A549 (cell line): ENCODE data around the gene SOX2. TPM values are rescaled to one million over a fixed set of nuclear protein-coding genes. Genes with fewer than 3 reads are reported as not detected.
A peak's percentile ranks its signal among the peaks of the same experiment; 100 is the strongest.

Source experiments
- ATAC-seq, 2 experiments: fragments of 200-7000 bp in 1 of 2; fragments of >200 bp in 1 of 2; cut with Nextera tagmentation in 1 of 2; cut with Tn5 transposase in 1 of 2; 3 replicates each; pipeline versions ENCODE4 v1.8.0 to v1.9.1; 2018 to 2020; ENCODE audit warnings: mild to moderate bottlenecking in 1 of 2, moderate library complexity in 1 of 2
- CTCF ChIA-PET: fragments of 300-600 bp; sonication (Branson Sonifier 250); formaldehyde crosslinking; extraction: SDS; loops from one replicate; lab custom pipeline; 2021; ENCODE audit warnings: antibody characterized with exemption, inconsistent platforms; lab: Yijun Ruan, JAX
- POLR2A ChIA-PET: fragments of 350-600 bp; formaldehyde crosslinking; extraction: SDS; loops from one replicate; lab custom pipeline; 2021; ENCODE audit warnings: antibody characterized with exemption, inconsistent platforms; lab: Yijun Ruan, JAX
- DNase-seq, 2 experiments: peaks; one replicate each; pipeline versions ENCODE4 v3.0.0 to v3.0.0-alpha.2; 2011 to 2016; ENCODE audit warnings: low read depth in 1 of 2, low spot score in 1 of 2
- FAIRE-seq: peaks from 2 replicates; lab custom pipeline; 2011; peaks lifted over from hg19 to GRCh38; lab: Jason Lieb, UNC
- H3K27ac ChIP-seq, 2 experiments: fragments of >200 bp; sonication (Bioruptor Twin); formaldehyde crosslinking; 3 replicates each; pipeline ENCODE4 v1.5.1; 2016 to 2017
- H3K4me1 ChIP-seq: fragments of >200 bp; sonication (Bioruptor Twin); formaldehyde crosslinking; 3 replicates; pipeline ENCODE4 v1.6.1; 2016
- H3K4me2 ChIP-seq: fragments of >200 bp; sonication (Bioruptor Twin); formaldehyde crosslinking; 3 replicates; pipeline ENCODE4 v1.6.1; 2016
- H3K4me3 ChIP-seq: fragments of >200 bp; sonication (Bioruptor Twin); formaldehyde crosslinking; 3 replicates; pipeline ENCODE4 v1.5.1; 2016
- H3K9me3 ChIP-seq: fragments of >200 bp; sonication (Bioruptor Twin); formaldehyde crosslinking; 3 replicates; pipeline ENCODE4 v1.6.1; 2016
- CHD2 ChIP-seq: fragments of 150-350 bp; IDR thresholded peaks from 2 replicates; pipeline ENCODE4 v1.6.1; 2014; ENCODE audit warnings: low read length; ENCODE audit not compliant: partially characterized antibody
- EHF ChIP-seq: fragments of 250-450 bp; sonication (Bioruptor Pico); IDR thresholded peaks from 2 replicates; pipeline ENCODE4 v1.5.0; 2020; ENCODE audit warnings: mild to moderate bottlenecking
- HDAC2 ChIP-seq: fragments of 200-600 bp; sonication (generic); IDR thresholded peaks from 2 replicates; pipeline ENCODE4 v1.6.1; 2016
- HOXA7 ChIP-seq: fragments of 250-450 bp; sonication (Bioruptor Pico); IDR thresholded peaks from 2 replicates; pipeline ENCODE4 v1.5.0; 2020; ENCODE audit warnings: mild to moderate bottlenecking, moderate library complexity
- HOXB13 ChIP-seq: fragments of 250-450 bp; sonication (Bioruptor Pico); IDR thresholded peaks from 2 replicates; pipeline ENCODE4 v1.5.0; 2020; ENCODE audit warnings: low read depth, mild to moderate bottlenecking, moderate library complexity
- HOXB5 ChIP-seq: fragments of 250-450 bp; sonication (Bioruptor Pico); IDR thresholded peaks from 2 replicates; pipeline ENCODE4 v1.5.0; 2020; ENCODE audit warnings: mild to moderate bottlenecking, moderate library complexity
- KDM5A ChIP-seq: fragments of 200-600 bp; sonication (generic); IDR thresholded peaks from 2 replicates; pipeline ENCODE4 v1.6.1; 2016; ENCODE audit warnings: antibody characterized with exemption, mild to moderate bottlenecking
- NR3C1 ChIP-seq: fragments of >200 bp; sonication (Bioruptor Twin); formaldehyde crosslinking; IDR thresholded peaks from 3 replicates; pipeline ENCODE4 v1.6.1; 2017
- POLR2AphosphoS2 ChIP-seq: conservative IDR thresholded peaks from 2 replicates; pipeline ENCODE4 v1.6.1; 2012; ENCODE audit warnings: low read length, improper control_type of control experiment, inconsistent platforms
- RAD21 ChIP-seq, 2 experiments: fragments of >200 bp in 1 of 2; sonication (Bioruptor Twin) in 1 of 2; formaldehyde crosslinking in 1 of 2; IDR thresholded peaks in 1 of 2; conservative IDR thresholded peaks in 1 of 2; 2 replicates in 1 of 2; 3 replicates in 1 of 2; pipeline ENCODE4 v1.6.1; 2012 to 2018; ENCODE audit warnings: inconsistent platforms in 1 of 2
- SREBF2 ChIP-seq: fragments of 450-650 bp; IDR thresholded peaks from 2 replicates; pipeline ENCODE4 v1.6.1; 2014; ENCODE audit warnings: mild to moderate bottlenecking, moderate library complexity
- TFCP2L1 ChIP-seq: fragments of 250-450 bp; sonication (Bioruptor Pico); IDR thresholded peaks from 2 replicates; pipeline ENCODE4 v1.5.0; 2021; ENCODE audit warnings: mild to moderate bottlenecking
- TP53 ChIP-seq: fragments of 250-450 bp; sonication (Bioruptor Pico); IDR thresholded peaks from 2 replicates; pipeline ENCODE4 v1.5.0; 2021; ENCODE audit warnings: mild to moderate bottlenecking, moderate library complexity
- WGBS: methylation state at CpG from one replicate; pipeline ENCODE4 v1.1.6; 2017; ENCODE audit errors: missing lambda C conversion rate; 5-methylcytosine and 5-hydroxymethylcytosine counted together
- polyA plus RNA-seq, 4 experiments: library from polyadenylated mRNA; depleted of rRNA in 3 of 4; stranded (reverse); fragments of >200 nt; fragmentation: RNase III in 1 of 4; extraction: RNeasy Plus Mini Kit Qiagen cat#74134 plus additional on column Dnase treatment in 1 of 4; gene quantifications; 2 replicates in 3 of 4; 3 replicates in 1 of 4; pipeline ENCODE4 v1.2.3, GENCODE V29; 2011 to 2017
- TF ChIP-seq, protein P1 (sequence below): fragments of >200 bp; sonication (Bioruptor Twin); formaldehyde crosslinking; IDR thresholded peaks from 3 replicates; pipeline ENCODE4 v1.6.1; 2016
- TF ChIP-seq, protein P2 (sequence below): IDR thresholded peaks from 2 replicates; pipeline ENCODE4 v1.6.1; 2012; ENCODE audit warnings: low read depth, borderline replicate concordance
- TF ChIP-seq, protein P3 (sequence below): fragments of 250-450 bp; sonication (Bioruptor Pico); IDR thresholded peaks from 2 replicates; pipeline ENCODE4 v1.5.0; 2021; ENCODE audit warnings: mild to moderate bottlenecking, moderate library complexity, borderline replicate concordance

Gene SOX2
- polyA plus RNA-seq, 2 of the 4 experiments (the other 2 are of a cell fraction), result 2.2 to 3.4 TPM

- H3K4me3 ChIP-seq, result peak overlapping the region; percentile 53; the same call in 2 of the 3 replicates
- H3K27ac ChIP-seq, result peak overlapping the region in 1 of 2 experiments; percentile 66; a peak in 3 of 6 replicates
- peak overlapping the region; percentile 92 for H3K4me2 ChIP-seq
- ATAC-seq (peak; percentile 10 to 19; a peak in 3 of 6 replicates), DNase-seq (peak in 1 of 2 experiments; percentile 30), FAIRE-seq (no peak)
- ChIA-PET CTCF (interaction anchor here (1.0 kb wide), 3 partner anchors 9 to 549 kb away, joined by 3 to 7 read pairs (median 3); no protein-coding TSS in a partner anchor), POLR2A (no interaction called here)
- WGBS, result 85% methylated on average over 23 of the region's 37 CpGs
- H3K4me1 ChIP-seq, result peaks cover 9% of the 10 kb centered on the region; the same call in 1 of the 3 replicates
- TF ChIP-seq SREBF2, result no peak
- no peak for TF ChIP-seq EHF (CRISPR knock-in tag)
- TF ChIP-seq, protein P1, sequence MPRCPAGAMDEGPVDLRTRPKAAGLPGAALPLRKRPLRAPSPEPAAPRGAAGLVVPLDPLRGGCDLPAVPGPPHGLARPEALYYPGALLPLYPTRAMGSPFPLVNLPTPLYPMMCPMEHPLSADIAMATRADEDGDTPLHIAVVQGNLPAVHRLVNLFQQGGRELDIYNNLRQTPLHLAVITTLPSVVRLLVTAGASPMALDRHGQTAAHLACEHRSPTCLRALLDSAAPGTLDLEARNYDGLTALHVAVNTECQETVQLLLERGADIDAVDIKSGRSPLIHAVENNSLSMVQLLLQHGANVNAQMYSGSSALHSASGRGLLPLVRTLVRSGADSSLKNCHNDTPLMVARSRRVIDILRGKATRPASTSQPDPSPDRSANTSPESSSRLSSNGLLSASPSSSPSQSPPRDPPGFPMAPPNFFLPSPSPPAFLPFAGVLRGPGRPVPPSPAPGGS, result no peak
- no peak for TF ChIP-seq RAD21 (conservative IDR thresholded peaks at IDR 0.05 in 1 of 2, IDR thresholded peaks at IDR 0.05 in 1 of 2)
- no peak for TF ChIP-seq HOXA7 (CRISPR knock-in tag)
- no peak for TF ChIP-seq POLR2AphosphoS2
- TF ChIP-seq CHD2, result no peak
- no peak for TF ChIP-seq HOXB13 (CRISPR knock-in tag)
- no peak for TF ChIP-seq HOXB5 (CRISPR knock-in tag)
- no peaks in the 10 kb centered on the region for H3K9me3 ChIP-seq
Measured at GRCh38 chr3:181710345-181711291, 1.1 kb upstream of the SOX2 start.

- Histone ChIP-seq H3K4me2 (peak overlapping the region; percentile 92), H3K27ac (peak overlapping the region; percentile 55 to 78), H3K4me1 (peaks cover 9% of the 10 kb centered on the region; the same call in 1 of the 3 replicates), H3K4me3 (peak overlapping the region; percentile 53), H3K9me3 (no peaks in the 10 kb centered on the region)
- FAIRE-seq (no peak), DNase-seq (no peak), ATAC-seq (peak; percentile 28 to 35)
- 20% methylated on average over 1 of the region's 44 CpGs for WGBS
- ChIA-PET POLR2A (no interaction called here), CTCF (no interaction called here)
- TF ChIP-seq TP53 (CRISPR knock-in tag), result no peak
- no peak for TF ChIP-seq RAD21 (conservative IDR thresholded peaks at IDR 0.05 in 1 of 2, IDR thresholded peaks at IDR 0.05 in 1 of 2)
- no peak for TF ChIP-seq NR3C1
- no peak for TF ChIP-seq SREBF2
- TF ChIP-seq TFCP2L1 (CRISPR knock-in tag), result no peak
- TF ChIP-seq, protein P2, sequence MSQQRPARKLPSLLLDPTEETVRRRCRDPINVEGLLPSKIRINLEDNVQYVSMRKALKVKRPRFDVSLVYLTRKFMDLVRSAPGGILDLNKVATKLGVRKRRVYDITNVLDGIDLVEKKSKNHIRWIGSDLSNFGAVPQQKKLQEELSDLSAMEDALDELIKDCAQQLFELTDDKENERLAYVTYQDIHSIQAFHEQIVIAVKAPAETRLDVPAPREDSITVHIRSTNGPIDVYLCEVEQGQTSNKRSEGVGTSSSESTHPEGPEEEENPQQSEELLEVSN, result no peak
- no peak for TF ChIP-seq KDM5A
- TF ChIP-seq, protein P3, sequence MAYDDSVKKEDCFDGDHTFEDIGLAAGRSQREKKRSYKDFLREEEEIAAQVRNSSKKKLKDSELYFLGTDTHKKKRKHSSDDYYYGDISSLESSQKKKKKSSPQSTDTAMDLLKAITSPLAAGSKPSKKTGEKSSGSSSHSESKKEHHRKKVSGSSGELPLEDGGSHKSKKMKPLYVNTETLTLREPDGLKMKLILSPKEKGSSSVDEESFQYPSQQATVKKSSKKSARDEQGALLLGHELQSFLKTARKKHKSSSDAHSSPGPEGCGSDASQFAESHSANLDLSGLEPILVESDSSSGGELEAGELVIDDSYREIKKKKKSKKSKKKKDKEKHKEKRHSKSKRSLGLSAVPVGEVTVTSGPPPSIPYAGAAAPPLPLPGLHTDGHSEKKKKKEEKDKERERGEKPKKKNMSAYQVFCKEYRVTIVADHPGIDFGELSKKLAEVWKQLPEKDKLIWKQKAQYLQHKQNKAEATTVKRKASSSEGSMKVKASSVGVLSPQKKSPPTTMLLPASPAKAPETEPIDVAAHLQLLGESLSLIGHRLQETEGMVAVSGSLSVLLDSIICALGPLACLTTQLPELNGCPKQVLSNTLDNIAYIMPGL (CRISPR knock-in tag), result no peak
- TF ChIP-seq HDAC2, result no peak
Measured at GRCh38 chr3:181712226-181712552, 464 bp downstream of the SOX2 start.
